OCI-LY3 (cell line): Measurements from ENCODE around the gene RERE.

ENCODE experiments used
- H2AFZ ChIP-seq: fragments of 200-600, 300-600 bp; shearing (Covaris generic); 2 replicates; pipeline ENCODE4 v1.6.0; 2014; ENCODE audit warnings: antibody characterized with exemption, low read depth, low read length
- H3K27ac ChIP-seq: fragments of 200-600, 300-600 bp; sonication (generic); 2 replicates; pipeline ENCODE4 v1.5.1; 2014; ENCODE audit warnings: mild to moderate bottlenecking, low read length, moderate library complexity, mixed read lengths
- H3K27me3 ChIP-seq: fragments of 200-600, 300-600 bp; sonication (generic); 2 replicates; pipeline ENCODE4 v1.6.1; 2014; ENCODE audit warnings: low read depth, low read length, mixed read lengths
- H3K36me3 ChIP-seq: fragments of 200-600, 300-600 bp; sonication (generic); replicated peaks from 2 replicates; pipeline ENCODE3; 2014; ENCODE audit warnings: low read depth, low read length, mixed read lengths
- H3K4me1 ChIP-seq: fragments of 300-600, 200-600 bp; sonication (generic); 2 replicates; pipeline ENCODE4 v1.6.1; 2014; ENCODE audit warnings: low read length, mixed read lengths
- H3K4me2 ChIP-seq: fragments of 200-600, 300-600 bp; sonication (generic); 2 replicates; pipeline ENCODE4 v1.6.1; 2014; ENCODE audit warnings: low read length, mixed read lengths
- H3K4me3 ChIP-seq: fragments of 300-600, 200-600 bp; sonication (generic); 2 replicates; pipeline ENCODE4 v1.5.1; 2014; ENCODE audit warnings: antibody characterized with exemption, mild to moderate bottlenecking, low read length, moderate library complexity
- H3K79me2 ChIP-seq: fragments of 300-600, 200-600 bp; shearing (Covaris generic); 2 replicates; pipeline ENCODE4 v1.6.1; 2014; ENCODE audit warnings: mild to moderate bottlenecking, low read length, mixed read lengths
- H3K9ac ChIP-seq: fragments of 300-600, 200-600 bp; shearing (Covaris generic); 2 replicates; pipeline ENCODE4 v1.6.0; 2014; ENCODE audit warnings: mild to moderate bottlenecking, low read length, moderate library complexity
- H3K9me3 ChIP-seq: fragments of 200-600, 300-600 bp; shearing (Covaris generic); 2 replicates; pipeline ENCODE4 v1.6.1; 2014; ENCODE audit warnings: low read length, mixed read lengths; ENCODE audit not compliant: insufficient read depth
- H4K20me1 ChIP-seq: fragments of 200-600, 300-600 bp; sonication (generic); 2 replicates; pipeline ENCODE4 v1.6.1; 2016; ENCODE audit warnings: low read length, mixed read lengths; ENCODE audit not compliant: insufficient read depth
- CTCF ChIP-seq: fragments of 200-600, 300-600 bp; sonication (generic); IDR thresholded peaks from 2 replicates; pipeline ENCODE4 v1.5.1; 2014; ENCODE audit warnings: antibody characterized with exemption, low read length, low read depth
- EZH2phosphoT487 ChIP-seq: fragments of 200-600 bp; shearing (Covaris generic); IDR thresholded peaks from 2 replicates; pipeline ENCODE4 v1.6.1; 2018; ENCODE audit warnings: antibody characterized with exemption, mixed run types, low read depth

RERE gene

DNA sequence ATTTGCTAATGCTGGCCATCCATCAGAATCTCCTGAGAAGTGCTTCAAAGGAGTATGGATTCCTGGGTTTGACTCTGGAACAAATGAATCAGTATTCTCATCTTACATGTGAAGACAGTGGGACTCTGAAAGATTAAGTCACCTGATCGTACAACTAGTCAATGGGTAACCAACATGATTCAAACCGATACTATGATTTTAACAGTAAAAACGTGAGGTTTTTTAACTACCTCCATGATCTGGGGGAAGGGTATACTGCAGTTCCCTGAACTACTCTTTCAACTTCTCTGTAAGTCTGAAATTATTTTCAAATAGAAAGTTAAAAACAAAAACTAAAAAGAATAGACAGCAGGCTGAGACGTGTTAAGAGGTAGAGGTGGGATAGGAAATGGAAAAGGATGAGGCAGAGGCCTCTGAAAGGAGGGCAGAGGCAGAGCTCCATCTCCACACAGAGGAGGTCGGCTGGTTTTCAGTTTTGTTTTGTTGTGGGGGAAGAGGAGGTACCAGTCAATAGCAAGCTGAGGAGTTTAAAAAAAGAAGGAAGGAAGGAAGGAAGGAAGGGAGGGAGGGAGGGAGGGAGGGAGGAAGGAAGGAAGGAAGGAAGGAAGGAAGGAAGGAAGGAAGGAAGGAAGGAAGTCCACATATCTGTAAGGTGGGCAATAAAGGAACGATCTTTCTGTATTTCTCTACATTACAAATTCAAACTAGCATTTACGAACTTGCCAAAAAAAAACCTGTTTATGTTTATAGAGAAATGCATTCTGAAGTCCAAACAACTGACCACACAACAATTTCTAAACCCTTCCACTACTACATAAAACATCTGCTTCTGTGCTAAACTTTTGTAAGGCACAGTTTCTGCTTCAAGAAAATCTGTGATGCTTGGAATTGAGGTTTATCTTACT is 213.1 kb downstream of the RERE start:
- Histone ChIP-seq H3K27ac (peak overlapping the region; percentile 97), H3K9ac (peak overlapping the region; percentile 76), H3K79me2 (peaks cover 23% of the 10 kb centered on the region), H2AFZ (peak overlapping the region; percentile 46; the same call in 1 of the 2 replicates), H3K9me3 (no peaks in the 10 kb centered on the region), H3K4me2 (peak overlapping the region; percentile 90), H4K20me1 (no peaks in the 10 kb centered on the region), H3K4me1 (peaks cover 27% of the 10 kb centered on the region), H3K27me3 (no peaks in the 10 kb centered on the region), H3K4me3 (peak overlapping the region; percentile 79), H3K36me3 (no peaks in the 10 kb centered on the region)
- no peak for TF ChIP-seq CTCF
- TF ChIP-seq EZH2phosphoT487, result no peak

DNA sequence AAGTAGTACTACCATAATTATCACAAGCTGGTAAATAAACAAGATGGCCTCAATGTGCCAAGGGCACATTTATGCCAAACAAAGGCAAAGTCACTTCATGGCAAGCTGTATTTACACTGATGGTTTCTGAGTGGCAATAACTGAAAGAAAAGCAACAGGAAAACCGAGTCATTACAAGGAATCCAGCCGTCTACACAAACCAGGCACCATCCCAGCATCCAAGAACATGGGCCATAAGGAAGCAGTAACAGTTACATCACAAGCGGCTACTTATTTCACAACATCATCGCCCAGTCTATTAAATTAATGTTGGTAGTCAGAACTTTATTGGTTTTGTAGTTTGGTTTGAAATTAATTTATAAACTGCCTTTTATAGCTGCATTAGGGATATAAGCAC is 214.2 kb downstream of the RERE start:
- Histone ChIP-seq H3K36me3 (no peaks in the 10 kb centered on the region), H4K20me1 (no peaks in the 10 kb centered on the region), H3K27ac (peak overlapping the region; percentile 97), H3K4me2 (peak overlapping the region; percentile 90), H3K9ac (peak overlapping the region; percentile 76), H2AFZ (no peak overlapping the region), H3K27me3 (no peaks in the 10 kb centered on the region), H3K4me3 (peak overlapping the region; percentile 79), H3K9me3 (no peaks in the 10 kb centered on the region), H3K4me1 (peaks cover 27% of the 10 kb centered on the region), H3K79me2 (peaks cover 23% of the 10 kb centered on the region)
- TF ChIP-seq EZH2phosphoT487 (no peak), CTCF (no peak)

DNA sequence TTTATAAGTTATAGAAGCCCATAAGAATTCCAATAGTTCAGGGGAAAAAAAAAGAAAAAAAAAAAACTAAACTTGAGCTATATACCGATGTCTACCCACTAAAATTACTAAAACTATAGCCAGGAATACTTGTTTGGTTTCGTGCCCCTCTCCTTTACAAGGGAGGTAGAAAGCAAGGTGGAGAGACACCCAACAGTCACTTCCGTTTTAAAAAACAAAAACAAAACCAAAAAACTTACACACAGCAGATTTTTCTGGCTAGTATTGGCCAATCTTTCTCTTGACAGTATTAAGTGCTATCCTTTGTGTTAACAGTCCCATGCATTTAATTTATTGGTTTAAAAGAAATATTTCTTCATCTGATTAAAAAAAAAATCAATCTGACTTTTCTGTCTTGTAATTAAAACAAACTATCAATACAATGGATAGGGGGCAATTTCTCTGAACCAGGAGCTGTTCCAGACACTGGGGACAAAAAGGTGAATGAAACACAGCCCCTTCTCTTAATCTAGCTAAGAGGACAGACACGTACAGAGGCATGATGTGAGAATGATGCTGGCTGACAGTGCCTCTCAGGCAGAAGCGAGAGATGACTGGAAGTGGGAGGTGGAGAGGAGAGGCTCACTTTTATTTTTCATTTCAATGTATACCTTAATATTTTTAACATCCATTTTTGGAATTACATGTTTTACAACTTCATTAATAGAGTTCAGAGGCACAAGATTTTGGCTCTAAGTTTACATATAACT is 214.8 kb downstream of the RERE start:
- no peaks in the 10 kb centered on the region for H3K9me3 ChIP-seq
- no peaks in the 10 kb centered on the region for H3K27me3 ChIP-seq
- H4K20me1 ChIP-seq, result no peaks in the 10 kb centered on the region
- peak overlapping the region; percentile 97 for H3K27ac ChIP-seq
- peak overlapping the region; percentile 79 for H3K4me3 ChIP-seq
- peak overlapping the region; percentile 76; the same call in 1 of the 2 replicates for H3K9ac ChIP-seq
- H3K4me1 ChIP-seq, result peaks cover 27% of the 10 kb centered on the region
- TF ChIP-seq EZH2phosphoT487, result no peak
- TF ChIP-seq CTCF, result peak; percentile 40
- H3K4me2 ChIP-seq, result peak overlapping the region; percentile 90
- no peak overlapping the region for H2AFZ ChIP-seq
- peaks cover 23% of the 10 kb centered on the region for H3K79me2 ChIP-seq
- no peaks in the 10 kb centered on the region for H3K36me3 ChIP-seq

DNA sequence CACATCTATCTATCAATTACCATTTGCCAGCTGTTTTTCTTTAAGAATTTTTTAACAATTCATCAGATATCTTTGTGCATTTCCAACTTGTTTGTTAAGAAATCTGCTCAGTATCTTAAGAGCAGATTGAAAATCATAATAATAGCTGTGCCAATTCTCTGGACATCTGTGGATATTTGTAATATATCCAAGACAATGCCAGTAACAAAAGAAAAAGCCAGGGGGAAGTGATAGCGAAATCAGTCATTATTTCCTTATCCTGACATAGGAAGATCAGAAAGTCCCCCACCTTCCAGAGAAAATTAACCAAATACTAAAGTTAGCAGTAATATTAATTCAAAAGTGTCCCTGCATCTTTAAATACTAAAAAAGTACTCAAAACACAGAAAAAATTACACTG is 217.1 kb downstream of the RERE start:
- Histone ChIP-seq H3K27me3 (no peaks in the 10 kb centered on the region), H3K9me3 (no peaks in the 10 kb centered on the region), H2AFZ (no peak overlapping the region), H3K4me1 (peaks cover 33% of the 10 kb centered on the region), H4K20me1 (no peaks in the 10 kb centered on the region), H3K9ac (no peak overlapping the region), H3K4me3 (no peak overlapping the region), H3K4me2 (no peak overlapping the region), H3K27ac (no peak overlapping the region), H3K36me3 (no peaks in the 10 kb centered on the region), H3K79me2 (peaks cover 23% of the 10 kb centered on the region)
- TF ChIP-seq EZH2phosphoT487 (no peak), CTCF (no peak)
